HUES48 (cell line): ENCODE data around the gene TANGO6.
"Not testable (repeated sequence)": the region's sequence is repeated elsewhere in the genome, so short reads cannot be mapped to it uniquely, and the experiment has no call there.

ENCODE experiments used
- H3K27ac ChIP-seq: one replicate; pipeline ENCODE4 v1.7.0; 2013; ENCODE audit warnings: low read depth, low read length, inconsistent platforms
- H3K27me3 ChIP-seq: 2 replicates; pipeline ENCODE4 v1.6.1; 2013; ENCODE audit warnings: mild to moderate bottlenecking, low read length; ENCODE audit not compliant: control insufficient read depth, insufficient read depth
- H3K36me3 ChIP-seq: 2 replicates; pipeline ENCODE4 v1.6.1; 2013; ENCODE audit warnings: low read length; ENCODE audit not compliant: control insufficient read depth, insufficient read depth
- H3K4me1 ChIP-seq: 2 replicates; pipeline ENCODE4 v1.6.1; 2013; ENCODE audit warnings: mild to moderate bottlenecking, low read length; ENCODE audit not compliant: control insufficient read depth, insufficient read depth
- H3K4me3 ChIP-seq: 2 replicates; pipeline ENCODE4 v1.5.1; 2013; ENCODE audit warnings: mild to moderate bottlenecking, low read depth, low read length
- H3K9ac ChIP-seq: 2 replicates; pipeline ENCODE4 v1.6.1; 2013; ENCODE audit warnings: mild to moderate bottlenecking, low read depth, low read length, moderate library complexity
- H3K9me3 ChIP-seq: 2 replicates; pipeline ENCODE4 v1.6.1; 2013; ENCODE audit warnings: low read length; ENCODE audit not compliant: control insufficient read depth, insufficient read depth

The TANGO6 gene

DNA sequence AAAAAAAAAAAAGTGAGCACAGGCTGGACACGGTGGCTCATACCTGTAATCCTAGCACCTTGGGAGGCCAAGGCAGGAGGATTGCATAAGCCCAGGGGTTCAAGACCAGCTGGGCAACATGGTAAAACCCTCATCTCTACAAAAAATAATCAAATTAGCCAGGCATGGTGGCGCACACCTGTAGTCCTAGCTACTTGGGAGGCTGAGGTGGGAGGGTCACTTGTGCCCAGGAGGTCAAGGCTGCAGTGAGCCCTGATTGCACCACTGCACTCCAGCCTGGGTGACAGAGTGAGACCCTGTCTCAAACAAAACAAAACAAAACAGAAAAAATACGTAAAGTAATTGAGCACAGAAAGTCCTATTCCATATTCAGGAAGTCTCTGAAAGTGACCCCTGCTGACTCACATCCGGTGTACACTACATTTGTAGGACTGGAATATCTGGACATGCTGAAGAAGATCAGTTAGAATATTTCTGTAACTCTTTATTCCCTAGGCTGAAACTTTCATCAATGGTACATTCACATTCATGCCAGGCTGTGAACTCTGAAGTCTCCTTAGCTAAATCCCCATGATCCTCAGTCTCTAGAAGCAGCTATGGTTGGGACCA is 196.1 kb downstream of the TANGO6 start:
- H3K27ac ChIP-seq = no peak overlapping the region
- no peaks in the 10 kb centered on the region for H3K27me3 ChIP-seq
- H3K36me3 ChIP-seq = peaks cover 10% of the 10 kb centered on the region
- H3K9me3 ChIP-seq = peaks cover 5% of the 10 kb centered on the region; the same call in 1 of the 2 replicates
- no peak overlapping the region for H3K4me3 ChIP-seq
- no peaks in the 10 kb centered on the region for H3K4me1 ChIP-seq
- no peak overlapping the region for H3K9ac ChIP-seq

DNA sequence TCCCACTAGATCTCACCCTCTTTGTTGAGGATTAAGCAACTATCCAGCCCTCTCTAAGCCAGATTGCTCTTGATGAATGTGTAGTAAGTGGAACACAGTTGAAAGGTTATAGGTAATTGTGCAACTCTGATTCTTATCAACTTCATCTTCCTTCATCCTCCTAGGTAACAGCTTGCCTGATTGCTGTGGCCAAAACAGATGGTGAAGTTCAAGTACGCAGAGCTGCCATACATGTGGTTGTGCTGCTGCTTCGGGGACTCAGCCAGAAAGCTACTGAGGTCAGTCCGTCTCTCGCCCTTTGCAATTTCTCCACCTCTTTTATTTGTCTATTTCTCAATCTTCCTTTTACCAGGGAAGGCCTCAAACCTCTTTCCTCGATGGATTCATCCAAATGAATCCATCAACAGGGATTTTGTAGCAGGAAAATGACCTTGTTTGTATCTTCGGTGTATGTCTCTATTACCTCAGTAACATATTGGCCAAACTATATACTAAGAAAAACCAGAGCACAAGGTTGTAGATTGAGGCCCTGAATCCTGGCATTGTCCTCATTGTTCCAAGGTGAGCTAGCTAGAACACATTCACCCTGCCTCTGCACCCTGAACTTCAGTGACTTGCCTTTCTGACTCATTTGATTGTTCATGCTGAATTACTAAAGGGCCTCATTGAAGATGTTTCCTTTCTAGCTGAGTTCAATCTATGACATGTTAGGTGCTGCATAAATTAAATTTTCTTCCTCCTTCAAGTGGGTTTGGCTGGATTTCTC is 197.0 kb downstream of the TANGO6 start:
- Histone ChIP-seq H3K4me3 (no peak overlapping the region), H3K27me3 (no peaks in the 10 kb centered on the region), H3K9ac (no peak overlapping the region), H3K9me3 (peaks cover 5% of the 10 kb centered on the region; the same call in 1 of the 2 replicates), H3K36me3 (peaks cover 10% of the 10 kb centered on the region), H3K27ac (no peak overlapping the region), H3K4me1 (no peaks in the 10 kb centered on the region)

DNA sequence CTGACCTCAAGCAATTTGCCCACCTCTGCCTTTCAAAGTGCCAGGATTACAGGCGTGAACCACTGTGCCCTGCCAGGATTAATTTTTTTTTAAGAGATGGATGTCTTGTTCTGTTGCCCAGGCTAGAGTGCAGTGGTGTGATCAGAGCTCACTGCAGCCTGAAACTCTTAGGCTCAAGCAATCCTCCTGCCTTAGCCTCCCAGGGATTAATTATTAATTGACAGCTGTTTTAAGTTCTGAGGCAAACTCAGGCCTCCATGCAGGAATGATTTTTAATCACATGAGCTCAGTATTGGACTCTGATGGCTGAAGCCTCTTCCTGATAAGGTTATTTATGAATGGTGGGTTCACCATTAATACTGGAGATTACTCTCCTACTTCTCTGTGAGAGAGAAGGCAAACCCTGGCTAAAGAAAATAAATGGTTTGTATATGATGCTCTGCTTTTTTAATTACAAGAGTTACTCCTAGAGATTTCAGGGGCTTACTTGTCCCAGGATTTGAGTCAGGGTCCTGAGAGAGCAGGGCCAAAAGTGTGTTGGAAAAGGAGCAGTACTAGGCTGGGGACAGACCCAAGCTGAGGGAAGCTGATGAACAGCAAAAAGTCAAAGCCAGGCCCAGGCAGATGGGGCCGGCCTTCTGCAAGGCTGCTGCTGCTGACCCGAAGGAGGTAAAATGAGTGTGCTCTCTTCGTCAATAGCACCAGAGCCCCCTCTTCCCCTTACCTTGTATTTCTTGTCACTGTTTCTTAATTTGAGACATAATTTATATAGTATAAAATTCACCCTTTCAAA is 205.2 kb downstream of the TANGO6 start:
- no peak overlapping the region for H3K27ac ChIP-seq
- H3K9me3 ChIP-seq = no peaks in the 10 kb centered on the region
- no peaks in the 10 kb centered on the region for H3K4me1 ChIP-seq
- H3K4me3 ChIP-seq = no peak overlapping the region
- no peak overlapping the region for H3K9ac ChIP-seq
- H3K36me3 ChIP-seq = no peaks in the 10 kb centered on the region
- H3K27me3 ChIP-seq = no peaks in the 10 kb centered on the region

DNA sequence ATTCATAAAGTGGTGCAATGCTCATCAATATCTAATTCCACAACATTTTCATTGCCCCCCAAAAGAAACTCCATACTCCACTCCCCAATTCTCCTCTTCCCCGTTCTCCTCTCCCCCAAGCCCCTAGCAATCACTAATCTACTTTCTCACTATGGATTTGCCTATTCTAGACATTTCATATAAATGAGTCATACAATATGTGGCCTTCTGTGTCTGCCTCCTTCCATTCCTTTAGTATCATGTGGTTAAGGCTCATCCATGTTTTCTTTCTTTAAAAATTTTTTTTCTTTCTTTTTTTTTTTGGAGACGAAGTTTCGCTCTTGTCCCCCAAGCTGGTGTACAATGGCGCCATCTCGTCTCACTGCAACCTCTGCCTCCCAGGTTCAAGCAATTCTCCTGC is 205.8 kb downstream of the TANGO6 start:
- Histone ChIP-seq H3K9ac (no peak overlapping the region), H3K27me3 (no peaks in the 10 kb centered on the region), H3K36me3 (no peaks in the 10 kb centered on the region), H3K27ac (no peak overlapping the region), H3K9me3 (no peaks in the 10 kb centered on the region), H3K4me3 (no peak overlapping the region), H3K4me1 (no peaks in the 10 kb centered on the region)

- H3K36me3 ChIP-seq = no peaks in the 10 kb centered on the region
- no peak overlapping the region for H3K9ac ChIP-seq
- H3K27ac ChIP-seq = no peak overlapping the region
- H3K4me3 ChIP-seq = no peak overlapping the region
- H3K4me1 ChIP-seq = no peaks in the 10 kb centered on the region
- H3K9me3 ChIP-seq = no peaks in the 10 kb centered on the region
- no peaks in the 10 kb centered on the region for H3K27me3 ChIP-seq
Observed at GRCh38 chr16:69049603-69050375, 206.5 kb downstream of the TANGO6 start.

- not testable (repeated sequence) for H3K4me3 ChIP-seq, H3K36me3 ChIP-seq, H3K27ac ChIP-seq, H3K4me1 ChIP-seq, H3K9me3 ChIP-seq, H3K9ac ChIP-seq, H3K27me3 ChIP-seq
Observed at GRCh38 chr16:69051517-69051830, 208.1 kb downstream of the TANGO6 start.

DNA sequence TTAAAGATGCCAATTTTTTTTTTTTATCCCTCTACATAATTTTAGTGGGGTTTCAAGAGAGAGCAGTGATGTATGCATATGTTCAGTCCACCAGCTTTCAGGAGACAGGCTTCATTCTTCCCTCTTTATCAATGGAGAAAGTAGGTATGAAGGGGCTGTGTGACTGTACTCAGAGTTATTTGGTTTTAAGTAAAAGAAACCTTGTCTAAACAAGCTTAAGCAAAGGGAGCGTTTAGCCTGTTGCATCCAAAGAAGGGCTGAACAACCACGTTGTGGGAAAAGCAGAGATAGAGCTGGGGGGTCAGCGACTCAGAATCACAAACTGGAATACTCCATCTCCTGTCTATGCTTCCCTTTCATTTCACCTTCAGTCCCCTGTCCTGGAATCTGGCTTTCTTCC is 211.7 kb downstream of the TANGO6 start:
- H3K36me3 ChIP-seq = no peaks in the 10 kb centered on the region
- no peak overlapping the region for H3K4me3 ChIP-seq
- peaks cover 2% of the 10 kb centered on the region; the same call in 1 of the 2 replicates for H3K4me1 ChIP-seq
- no peak overlapping the region for H3K9ac ChIP-seq
- no peaks in the 10 kb centered on the region for H3K27me3 ChIP-seq
- no peak overlapping the region for H3K27ac ChIP-seq
- no peaks in the 10 kb centered on the region for H3K9me3 ChIP-seq

DNA sequence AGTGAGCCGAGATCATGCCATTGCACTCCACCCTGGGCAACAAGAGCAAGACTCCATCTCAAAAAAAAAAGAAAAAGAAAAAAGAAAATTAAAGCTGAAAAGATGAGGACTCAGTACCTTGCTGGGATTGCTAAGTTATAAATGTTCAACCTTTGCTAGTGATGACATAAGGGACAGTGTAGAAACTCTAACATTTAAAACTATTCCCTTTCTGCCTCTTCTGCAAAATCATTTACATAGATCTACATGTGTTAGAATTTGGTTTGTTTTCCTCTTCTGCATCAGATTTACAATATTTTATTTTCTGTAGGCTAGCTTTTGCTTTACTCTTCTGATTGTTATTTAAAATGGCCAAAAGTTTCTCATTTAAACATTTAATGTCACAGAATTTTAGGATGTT is 212.6 kb downstream of the TANGO6 start:
- Histone ChIP-seq H3K27ac (no peak overlapping the region), H3K36me3 (no peaks in the 10 kb centered on the region), H3K4me3 (no peak overlapping the region), H3K9ac (no peak overlapping the region), H3K27me3 (no peaks in the 10 kb centered on the region), H3K9me3 (no peaks in the 10 kb centered on the region), H3K4me1 (peaks cover 2% of the 10 kb centered on the region; the same call in 1 of the 2 replicates)

GRCh38 chr16:69056421-69056820 is 213.1 kb downstream of the TANGO6 start:
- no peaks in the 10 kb centered on the region for H3K27me3 ChIP-seq

GRCh38 chr16:69057400-69058378 is 214.4 kb downstream of the TANGO6 start:
- Histone ChIP-seq H3K36me3 (no peaks in the 10 kb centered on the region), H3K4me1 (peaks cover 2% of the 10 kb centered on the region; the same call in 1 of the 2 replicates), H3K27me3 (no peaks in the 10 kb centered on the region), H3K9me3 (no peaks in the 10 kb centered on the region), H3K4me3 (no peak overlapping the region), H3K27ac (no peak overlapping the region), H3K9ac (no peak overlapping the region)

More at GRCh38 chr16:69056421-69056820, 213.1 kb downstream of the TANGO6 start:
- Histone ChIP-seq H3K9ac (no peak overlapping the region), H3K4me3 (no peak overlapping the region), H3K36me3 (no peaks in the 10 kb centered on the region), H3K4me1 (peaks cover 2% of the 10 kb centered on the region; the same call in 1 of the 2 replicates), H3K27ac (no peak overlapping the region), H3K9me3 (no peaks in the 10 kb centered on the region)
